SK-MEL-5 (cell line): ENCODE results near the gene HSPA1L. TPM values are rescaled to one million over a fixed set of nuclear protein-coding genes. Genes with fewer than 3 reads are reported as not detected.
"Not testable (repeated sequence)": the region's sequence is repeated elsewhere in the genome, so short reads cannot be mapped to it uniquely, and the experiment has no call there.

Experiments used
- DNase-seq: peaks from one replicate; pipeline ENCODE4 v3.0.0-alpha.2; 2016; ENCODE audit warnings: low read depth, low spot score
- in situ Hi-C: cut with HindIII; loops from 2 replicates; pipeline ENCODE4 v1.10.0; 2016; ENCODE audit warnings: low sequenced_read_pairs, high pct_unique_total_duplicates, low pct_unique_long_range_greater_than_20kb
- total RNA-seq: library from RNA; depleted of rRNA; stranded (reverse); fragments of >200 nt; shearing (Covaris generic); gene quantifications from 2 replicates; pipeline ENCODE4 v1.2.3, GENCODE V29; 2014

HSPA1L gene
- total RNA-seq, 1 experiment from 2014 or later, result 0.29 TPM

- in situ Hi-C loops, result no loop called here
- DNase-seq, result peak; percentile 69
Observed at GRCh38 chr6:31822036-31822821, 7.1 kb upstream of the HSPA1L start.

DNA sequence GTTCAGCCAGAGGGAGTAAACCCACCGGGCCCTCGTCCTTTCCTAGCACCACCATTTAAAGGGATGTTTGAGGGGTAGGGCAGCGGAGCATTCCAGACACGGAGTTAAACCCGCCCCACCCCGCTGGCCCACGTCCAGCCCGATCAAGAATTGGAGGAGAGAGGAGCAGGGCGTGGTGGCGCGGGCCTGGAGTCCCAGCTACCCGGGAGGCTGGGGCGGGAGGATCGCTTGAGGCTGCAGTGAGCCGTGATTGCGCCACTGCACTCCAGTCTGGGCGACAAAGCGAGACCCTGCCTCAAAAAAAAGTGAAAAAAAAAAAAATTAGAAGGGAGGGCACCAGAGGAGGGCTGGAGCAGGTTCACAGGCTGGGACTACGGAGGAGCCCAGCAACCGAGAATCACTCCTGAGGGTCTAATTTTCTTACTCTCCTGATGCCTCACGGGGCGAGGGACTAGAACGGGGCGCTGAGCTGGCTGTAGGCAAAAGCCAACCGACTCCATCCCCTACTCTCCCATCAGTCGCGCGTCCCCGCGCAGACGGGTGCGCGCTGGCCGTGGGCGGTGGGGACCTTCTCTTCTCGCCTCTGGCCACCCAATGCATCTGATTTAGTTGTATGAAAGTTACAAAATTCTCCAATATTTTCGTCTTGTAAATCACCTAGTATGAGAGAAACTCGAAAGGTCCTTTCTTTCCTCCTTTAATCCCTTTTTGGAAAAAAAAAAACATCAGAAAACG lies 6.4 kb upstream of the HSPA1L start:
- peak; percentile 64 for DNase-seq
- in situ Hi-C loops, result no loop called here

- DNase-seq, in situ Hi-C loops: not testable (repeated sequence)
Observed at GRCh38 chr6:31820399-31820798, 5.3 kb upstream of the HSPA1L start.

DNA sequence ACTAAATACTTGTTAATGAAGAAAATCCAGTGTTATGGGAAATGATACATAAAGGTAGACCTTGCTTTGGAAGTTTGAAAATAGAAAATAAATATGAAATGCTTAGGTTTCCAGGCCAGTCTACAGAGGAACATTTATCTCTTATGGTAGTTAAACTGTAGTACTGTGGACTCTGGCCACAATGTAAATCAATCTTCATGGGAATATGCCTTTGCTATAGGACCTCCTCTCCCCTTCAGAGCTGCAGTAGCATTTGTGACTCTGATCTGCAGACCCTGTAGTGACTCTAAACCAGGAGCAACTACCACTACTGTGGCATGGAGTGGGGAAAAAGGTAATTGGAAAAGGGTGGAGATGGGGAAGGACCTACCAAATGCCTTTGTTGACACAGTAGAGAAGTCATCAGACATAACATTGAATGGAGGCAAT lies 4.8 kb upstream of the HSPA1L start:
- in situ Hi-C loops, result no loop called here
- no peak for DNase-seq

DNA sequence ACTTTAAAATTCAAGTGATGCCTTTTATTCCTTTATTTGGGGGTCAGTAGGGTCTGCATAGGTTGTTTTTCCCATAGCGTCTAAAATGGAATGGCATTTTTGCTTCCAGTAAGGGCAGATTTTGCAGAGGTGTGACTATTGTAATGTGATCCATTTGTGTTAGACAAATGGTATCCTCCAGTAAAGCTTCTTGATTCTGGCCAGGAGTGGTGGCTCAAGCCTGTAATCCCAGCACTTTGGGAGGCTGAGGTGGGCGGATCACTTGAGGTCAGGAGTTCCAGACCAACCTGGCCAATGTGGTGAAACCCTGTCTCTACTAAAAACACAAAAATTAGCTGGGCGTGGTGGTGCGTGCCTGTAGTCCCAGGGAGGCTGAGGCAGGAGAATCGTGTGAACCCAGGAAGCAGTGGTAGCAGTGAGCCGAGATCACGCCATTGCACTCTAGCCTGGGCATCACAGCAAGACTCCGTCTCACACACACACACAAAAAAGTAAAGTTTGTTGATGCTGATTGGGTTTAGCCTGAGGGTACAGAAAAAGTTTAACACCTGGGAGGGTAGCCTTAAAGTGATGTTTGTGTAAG lies 2.9 kb upstream of the HSPA1L start:
- DNase-seq, in situ Hi-C loops: not testable (repeated sequence)

GRCh38 chr6:31817133-31817928 lies 2.2 kb upstream of the HSPA1L start:
- DNase-seq, in situ Hi-C loops: not testable (repeated sequence)

DNA sequence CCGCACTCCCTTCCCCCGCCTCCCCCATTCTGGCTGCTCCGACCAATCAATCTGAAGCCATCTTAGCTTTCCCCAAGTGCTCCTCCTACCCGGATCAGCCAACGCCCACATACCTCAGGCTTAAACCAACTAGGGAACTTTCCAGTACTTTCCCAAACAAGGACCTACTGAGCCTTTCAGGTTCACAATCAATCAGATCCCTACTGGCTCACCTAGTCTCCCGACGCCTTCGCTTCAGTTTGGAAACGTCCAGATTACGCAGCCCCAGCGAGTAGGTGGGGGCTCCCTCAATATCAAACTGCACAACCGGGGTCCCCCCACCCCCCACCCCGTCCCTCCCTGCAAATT lies 432 bp downstream of the HSPA1L start:
- in situ Hi-C loops, result no loop called here
- DNase-seq, result peak; percentile 82

GRCh38 chr6:31813465-31813849 lies 1.6 kb downstream of the HSPA1L start:
- no peak for DNase-seq
- in situ Hi-C loops, result no loop called here

DNA sequence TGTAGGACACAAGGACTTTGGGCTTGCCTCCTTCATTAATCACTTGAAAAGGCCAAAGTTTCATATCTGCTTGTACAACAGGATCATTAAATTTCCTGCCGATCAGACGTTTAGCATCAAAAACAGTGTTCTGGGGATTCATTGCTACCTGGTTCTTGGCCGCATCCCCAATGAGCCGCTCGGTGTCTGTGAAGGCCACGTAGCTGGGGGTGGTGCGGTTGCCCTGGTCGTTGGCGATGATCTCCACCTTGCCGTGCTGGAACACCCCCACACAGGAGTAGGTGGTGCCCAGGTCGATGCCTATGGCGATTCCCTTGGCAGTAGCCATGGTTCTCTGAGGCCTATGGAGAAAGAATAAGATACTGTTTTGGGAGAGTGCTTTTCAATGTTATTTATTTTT lies 3.4 kb downstream of the HSPA1L start:
- no peak for DNase-seq
- in situ Hi-C loops, result no loop called here

GRCh38 chr6:31808599-31808998 lies 6.5 kb downstream of the HSPA1L start:
- DNase-seq, in situ Hi-C loops: not testable (repeated sequence)

DNA sequence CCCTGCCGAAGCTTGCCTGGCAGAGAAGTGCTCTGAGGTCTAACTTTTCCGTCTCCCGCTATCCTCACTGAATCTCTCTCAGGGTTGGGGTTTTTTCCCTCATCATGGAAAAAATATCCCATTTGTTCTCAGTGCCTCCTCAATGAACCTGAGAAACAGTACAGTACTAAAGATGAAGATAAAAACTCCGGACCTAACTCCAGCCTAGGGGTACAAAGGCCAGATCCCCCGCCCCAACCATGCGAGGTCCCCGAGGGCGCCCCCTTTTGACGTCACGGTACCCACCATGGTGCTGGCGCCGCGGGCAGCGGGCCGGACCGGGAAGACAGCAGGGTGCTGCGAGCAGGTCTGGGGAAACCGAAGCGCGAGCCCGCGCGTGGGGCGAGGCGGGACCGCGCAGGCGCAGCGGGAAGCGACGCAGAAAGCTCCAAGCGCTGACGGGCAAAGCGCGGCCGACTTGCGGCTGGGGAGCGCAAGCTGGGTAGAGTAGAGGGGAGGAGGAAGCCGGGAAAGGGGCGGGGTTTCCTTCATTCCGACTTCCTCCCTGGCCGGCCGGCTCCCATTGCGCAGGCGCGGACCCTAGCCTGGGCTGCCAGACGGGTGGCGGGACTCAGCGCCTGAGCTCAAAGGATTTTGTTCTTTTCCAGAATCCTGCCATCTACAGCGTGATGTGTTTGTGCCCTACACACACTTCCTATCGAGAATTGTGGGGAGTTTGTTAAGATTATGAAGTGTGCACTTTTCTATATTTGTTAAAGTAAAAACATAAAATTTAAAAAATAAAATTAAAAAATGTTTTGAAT lies 8.4 kb downstream of the HSPA1L start, which contains the start of gene LSM2:
LSM2 (minus strand) TSS at position 497 of the 803 bp plus-strand sequence; CDS start at position 288, 209 bp downstream.
- in situ Hi-C loops, result no loop called here
- peak; percentile 97 for DNase-seq

GRCh38 chr6:31805939-31806469 lies 9.1 kb downstream of the HSPA1L start:
- in situ Hi-C loops, result no loop called here
- DNase-seq, result no peak

GRCh38 chr6:31801031-31801927 lies 13.8 kb downstream of the HSPA1L start:
- in situ Hi-C loops, DNase-seq: not testable (repeated sequence)

DNA sequence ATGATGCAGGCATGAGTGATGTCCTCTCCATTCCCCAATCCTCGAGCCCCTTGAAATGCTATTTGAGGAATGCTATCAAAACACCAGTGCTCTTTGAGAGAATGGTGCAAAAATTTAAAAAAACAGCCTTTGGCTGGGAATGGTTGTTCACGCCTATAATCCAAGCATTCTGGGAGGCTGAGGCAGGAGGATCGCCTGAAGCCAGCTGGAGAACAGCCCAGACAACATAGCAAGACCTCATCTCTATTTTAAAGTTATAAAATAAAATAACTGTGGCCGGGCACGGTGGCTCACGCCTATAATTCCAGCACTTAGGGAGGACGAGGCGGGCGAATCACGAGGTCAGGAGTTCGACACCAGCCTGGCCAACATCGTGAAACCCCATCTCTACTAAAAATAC lies 15.3 kb downstream of the HSPA1L start:
- no peak for DNase-seq
- in situ Hi-C loops, result no loop called here

GRCh38 chr6:31797588-31797987 lies 17.5 kb downstream of the HSPA1L start:
- no peak for DNase-seq
- in situ Hi-C loops, result no loop called here

GRCh38 chr6:31796993-31797385 lies 18.1 kb downstream of the HSPA1L start:
- no peak for DNase-seq
- in situ Hi-C loops, result no loop called here
